ENCODE results near the gene INSL3. TPM values are rescaled to one million over a fixed set of nuclear protein-coding genes. Genes with fewer than 3 reads are reported as not detected.

INSL3 gene
- total and polyA plus RNA-seq, 2 of the 8 experiments (the other 6 are each of a cell fraction or from before 2014, with no cell fraction given), result 0.41 to 1.5 TPM

GRCh38 chr19:17848595-17849292 lies 27.4 kb upstream of the INSL3 start (continued):
- TF ChIP-seq CHD7 (IDR thresholded peaks at IDR 0.05; ENCODE audit: insufficient replicate concordance, low read length) (no peak), SP2 (IDR thresholded peaks at IDR 0.05; ENCODE audit: low read length) (no peak), RNF2 (IDR thresholded peaks at IDR 0.05; ENCODE audit: borderline replicate concordance, low read depth, low read length, missing control alignments, poor library complexity, severe bottlenecking) (no peak), TEAD4 (IDR thresholded peaks at IDR 0.05; ENCODE audit: low read depth, low read length) (no peak), TAF7 (optimal IDR thresholded peaks at IDR 0.05; ENCODE audit: borderline replicate concordance, low read depth, low read length) (no peak)

Data from H1 (cell line).